GM15510 (cell line): ENCODE measurements around the gene CLSTN2.

Experiments
- POLR2A ChIP-seq: IDR thresholded peaks from 3 replicates; pipeline ENCODE4 v1.6.1; 2011; ENCODE audit warnings: borderline replicate concordance; ENCODE audit not compliant: insufficient read length; ENCODE audit errors: extremely low read depth

Gene CLSTN2

DNA sequence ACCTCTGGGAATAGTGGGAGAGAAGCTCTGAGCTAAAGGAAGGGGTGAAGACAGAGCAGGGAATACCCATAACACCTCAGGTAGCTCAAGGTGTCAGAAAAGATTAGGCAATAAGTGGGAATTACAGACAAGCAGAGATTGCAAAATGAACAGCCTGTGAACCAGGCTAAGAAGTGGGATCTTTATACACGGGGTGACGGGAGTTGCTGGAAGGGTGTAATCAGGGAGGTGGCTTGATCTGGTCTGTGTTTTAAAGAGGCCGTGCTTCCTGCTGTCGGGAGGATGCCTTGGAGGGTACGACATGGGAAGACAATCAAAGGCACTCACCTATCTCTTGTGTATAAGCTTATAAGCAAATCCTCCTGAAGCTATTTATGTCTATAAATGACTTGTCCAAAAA, 216.3 kb downstream of the CLSTN2 start:
- TF ChIP-seq POLR2A: no peak

DNA sequence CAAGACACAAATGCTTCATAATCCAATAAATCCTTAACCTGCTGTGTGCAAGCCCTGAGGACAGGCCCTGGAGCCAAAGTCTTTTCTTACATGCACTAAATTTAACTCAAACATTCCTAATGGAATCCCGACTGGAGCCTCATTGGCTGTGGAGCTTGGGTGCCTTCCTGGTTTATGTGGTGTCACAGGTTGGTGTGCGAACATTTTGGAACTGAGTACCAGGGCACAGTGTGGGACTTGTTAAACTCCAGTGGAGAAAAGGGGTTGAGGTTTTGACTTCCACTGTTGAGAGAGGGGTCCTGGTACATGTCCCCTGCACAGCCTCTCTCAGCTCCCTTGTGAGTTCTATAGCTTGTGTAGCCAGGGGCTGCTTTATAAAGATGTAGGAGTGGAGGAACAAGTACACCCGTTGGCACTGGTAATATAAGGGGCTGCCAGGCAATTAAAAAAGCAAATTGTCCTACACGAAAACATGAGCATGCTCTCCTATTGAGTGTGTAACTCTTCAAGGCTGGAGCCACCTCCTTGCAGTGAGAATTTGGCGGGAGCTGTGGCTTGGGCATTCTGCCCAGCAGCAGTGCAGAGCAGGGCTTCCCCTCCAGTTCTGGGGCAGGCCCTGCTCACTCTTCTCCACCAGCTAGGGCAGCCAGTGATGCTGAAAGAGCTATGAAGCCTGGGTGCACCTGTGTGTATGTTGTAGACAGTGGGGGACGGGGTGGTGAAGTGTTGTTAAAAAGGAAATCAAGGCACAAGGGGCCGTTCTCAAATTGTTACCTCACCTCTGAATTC, 218.1 kb downstream of the CLSTN2 start:
- TF ChIP-seq POLR2A: no peak

DNA sequence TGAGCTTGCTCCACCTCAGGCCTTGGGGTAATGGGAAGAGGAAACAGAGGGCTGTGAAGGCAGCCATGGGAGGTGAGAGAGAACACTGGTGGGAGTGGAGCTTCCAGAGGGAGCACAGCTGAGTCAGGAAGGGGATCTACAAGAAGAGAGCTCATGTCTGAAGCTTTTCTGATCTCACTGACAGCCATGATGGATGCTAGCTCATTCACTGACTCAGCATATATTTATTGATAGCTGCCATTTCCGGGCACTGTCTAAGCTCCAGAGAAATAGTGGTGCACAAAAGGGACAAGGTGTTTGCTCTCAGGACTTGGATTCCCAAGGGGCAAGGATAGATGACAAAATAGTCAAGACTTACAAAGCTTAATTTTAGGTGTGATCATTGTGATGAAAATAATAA, 218.8 kb downstream of the CLSTN2 start:
- TF ChIP-seq POLR2A: no peak

DNA sequence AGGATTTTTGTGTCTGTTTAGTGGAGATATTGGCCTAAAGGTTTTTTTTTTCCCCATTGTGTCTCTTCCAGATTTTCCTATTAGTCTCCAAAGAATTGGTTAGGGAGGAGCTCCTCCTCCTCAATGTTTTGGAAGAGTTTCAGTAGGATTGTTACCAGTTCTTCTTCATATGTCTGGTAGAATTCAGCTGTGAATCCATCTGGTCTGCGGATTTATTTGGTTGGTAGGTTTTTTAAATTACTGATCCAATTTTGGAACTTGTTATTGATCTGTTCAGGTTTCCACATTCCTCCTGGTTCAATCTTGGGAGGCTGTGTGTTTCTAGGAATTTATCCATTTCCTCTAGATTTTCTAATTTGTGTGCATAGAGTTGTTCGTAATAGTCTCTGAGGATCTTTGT, 222.2 kb downstream of the CLSTN2 start:
- no peak for TF ChIP-seq POLR2A

GRCh38 chr3:140159646-140160045, 224.7 kb downstream of the CLSTN2 start:
- no peak for TF ChIP-seq POLR2A

- TF ChIP-seq POLR2A: no peak
These were observed 225.6 kb downstream of the CLSTN2 start for GRCh38 chr3:140160553-140160952.

DNA sequence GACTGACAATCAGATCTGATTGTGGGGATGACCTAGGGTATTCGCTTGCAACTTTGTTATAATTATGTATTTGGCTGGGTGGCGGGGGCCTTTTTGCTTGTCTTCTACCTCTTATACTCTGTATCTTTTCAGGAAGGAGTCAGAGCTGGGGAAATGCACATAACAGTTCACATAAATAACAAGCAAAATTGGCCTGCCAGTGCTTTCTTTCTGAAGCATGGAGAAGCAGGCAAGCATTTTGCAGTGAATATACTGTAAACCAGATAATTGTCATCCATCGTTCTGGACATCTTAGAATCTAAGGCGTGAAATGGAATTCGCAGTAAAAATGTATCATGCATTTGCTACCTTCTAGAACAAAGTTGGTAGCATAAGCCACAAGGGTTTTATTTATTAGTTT, 227.6 kb downstream of the CLSTN2 start:
- no peak for TF ChIP-seq POLR2A

- no peak for TF ChIP-seq POLR2A
These were observed 228.3 kb downstream of the CLSTN2 start for GRCh38 chr3:140163159-140163763.

DNA sequence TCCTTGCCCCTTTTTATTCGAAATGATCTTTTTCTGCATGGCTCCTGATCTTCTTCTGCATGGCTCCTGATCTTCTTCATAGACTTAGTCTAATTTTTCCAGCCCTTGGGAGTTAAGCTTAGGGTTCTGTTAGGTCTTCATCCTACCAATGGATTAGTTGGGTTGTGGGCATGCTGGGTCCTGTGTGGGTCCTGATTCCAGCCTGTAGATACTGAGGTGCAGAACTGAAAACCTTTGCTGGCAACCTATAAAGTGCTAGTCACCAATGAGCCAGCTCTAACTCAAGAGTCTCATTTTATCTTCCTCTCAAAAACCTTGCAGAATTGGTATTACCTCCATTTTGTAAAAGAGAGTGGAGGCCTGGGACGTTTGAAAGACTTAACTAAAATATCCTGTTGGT, 229.2 kb downstream of the CLSTN2 start:
- no peak for TF ChIP-seq POLR2A

DNA sequence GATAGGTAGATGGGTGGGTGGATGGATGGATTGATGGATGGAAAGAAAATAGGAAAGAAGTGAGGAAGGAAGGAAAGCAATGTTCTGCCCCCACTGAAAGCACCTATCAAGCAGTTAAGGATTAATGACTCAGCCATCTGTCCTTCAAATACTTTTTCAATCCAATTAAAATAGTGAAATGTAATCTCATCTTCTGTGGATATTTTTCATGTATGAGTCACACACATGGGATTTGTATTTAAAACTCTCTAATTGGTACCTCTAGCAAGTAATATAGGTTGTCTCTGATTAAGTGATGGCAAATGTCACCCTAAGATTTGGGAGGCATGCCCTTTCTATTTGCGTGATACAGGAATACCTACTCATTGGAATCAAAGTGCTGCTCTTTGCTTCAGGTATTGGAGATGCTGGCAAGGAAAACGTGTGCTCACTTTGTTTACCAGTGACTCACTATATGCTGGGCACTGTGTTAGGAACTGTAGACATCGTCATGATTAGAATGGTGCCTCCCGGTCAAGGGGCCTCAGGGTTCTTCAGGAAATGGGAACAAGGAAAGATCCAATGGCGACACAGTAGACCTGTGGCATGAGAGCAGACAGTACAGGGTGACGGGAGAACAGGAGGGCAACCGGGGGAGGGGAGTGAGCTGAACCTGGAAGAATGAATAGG, 230.1 kb downstream of the CLSTN2 start:
- TF ChIP-seq POLR2A: no peak

GRCh38 chr3:140165781-140166180, 230.8 kb downstream of the CLSTN2 start:
- no peak for TF ChIP-seq POLR2A

- TF ChIP-seq POLR2A: no peak
These were observed 232.0 kb downstream of the CLSTN2 start for GRCh38 chr3:140166861-140167599.

DNA sequence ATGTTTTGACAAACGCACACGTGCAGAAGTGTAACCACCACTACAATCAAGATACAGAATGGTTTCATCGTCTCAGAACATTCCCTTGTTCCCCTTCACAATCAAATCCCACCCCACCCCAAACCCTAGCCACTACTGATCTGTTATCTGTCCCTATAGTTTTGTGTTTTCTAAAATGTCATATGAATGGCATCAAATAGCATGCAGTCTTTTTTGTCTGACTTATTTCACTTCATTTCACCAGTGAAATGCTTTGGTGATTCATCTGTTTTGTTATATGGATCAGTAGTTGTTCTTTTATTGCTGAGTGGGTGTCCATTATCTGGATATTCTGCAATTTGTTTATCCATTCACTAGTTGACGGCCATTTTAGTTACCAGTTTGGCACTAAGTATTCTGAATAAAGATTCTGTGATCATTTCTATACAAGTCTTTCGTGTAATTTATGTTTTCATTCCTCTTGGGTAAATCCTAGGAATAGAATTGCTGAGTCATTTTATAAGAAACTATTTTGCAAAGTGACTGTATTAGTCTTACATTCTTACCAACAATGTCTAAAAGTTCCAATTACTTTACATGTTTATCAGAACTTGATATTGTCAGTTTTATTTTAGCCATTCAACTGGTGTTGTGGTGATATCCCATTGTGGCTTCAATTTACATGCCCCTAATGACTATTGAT, 232.8 kb downstream of the CLSTN2 start:
- TF ChIP-seq POLR2A: no peak

DNA sequence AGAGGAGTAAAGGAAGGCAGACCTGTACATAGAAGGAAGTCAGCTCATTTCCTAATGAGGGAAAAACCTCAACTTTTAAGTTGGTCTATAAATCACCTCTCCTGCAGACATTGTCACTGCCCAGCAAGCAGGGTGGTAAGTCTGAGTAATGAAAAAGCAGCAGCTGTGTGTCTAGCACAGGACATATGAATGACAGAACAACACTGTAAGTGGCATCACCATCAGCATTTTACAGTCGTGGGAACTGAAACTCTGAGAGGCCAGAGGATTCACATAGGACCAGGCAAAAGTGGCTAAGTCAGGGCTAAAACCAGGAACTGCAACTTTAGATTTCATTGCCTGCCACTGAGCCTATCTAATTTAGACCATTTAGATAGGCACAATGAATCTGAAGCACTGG, 235.6 kb downstream of the CLSTN2 start:
- TF ChIP-seq POLR2A: no peak
